IMR-90 (cell line): ENCODE data around the gene A4GNT. TPM values are rescaled to one million over a fixed set of nuclear protein-coding genes. Genes with fewer than 3 reads are reported as not detected.

Experiments
- ATAC-seq: fragments of 200-7000 bp; cut with Tn5 transposase; 2 replicates; pipeline ENCODE4 v1.9.1; 2020; ENCODE audit warnings: low read depth, mild to moderate bottlenecking, moderate library complexity
- BruUV-seq: library from RNA; stranded (reverse); fragments of 400-500 nt; replicated peaks from 2 replicates; lab custom pipeline; 2021; lab: Mats Ljungman, UMichigan
- CTCF ChIA-PET: fragments of 300-600 bp; formaldehyde crosslinking; extraction: SDS; loops from one replicate; lab custom pipeline; 2021; ENCODE audit warnings: antibody characterized with exemption; lab: Yijun Ruan, JAX
- POLR2A ChIA-PET: fragments of 300-600 bp; sonication (Branson Sonifier 250); formaldehyde crosslinking; loops from one replicate; lab custom pipeline; 2022; ENCODE audit warnings: antibody characterized with exemption; ENCODE audit not compliant: unreplicated experiment; lab: Charles Lee
- DNase-seq: peaks from one replicate; pipeline ENCODE4 v3.0.0; 2013
- H2AFZ ChIP-seq: replicated peaks from 2 replicates; pipeline ENCODE3; 2013; ENCODE audit warnings: low read length, mild to moderate bottlenecking; ENCODE audit not compliant: poor library complexity
- H2AK5ac ChIP-seq: 2 replicates; pipeline ENCODE4 v1.6.1; 2013; ENCODE audit warnings: low read depth, low read length, inconsistent platforms
- H2AK9ac ChIP-seq: replicated peaks from 2 replicates; pipeline ENCODE3; 2013; ENCODE audit warnings: mild to moderate bottlenecking, low read depth, low read length, moderate library complexity; ENCODE audit not compliant: poor library complexity
- H2BK120ac ChIP-seq: 2 replicates; pipeline ENCODE4 v1.6.1; 2013; ENCODE audit warnings: low read depth, low read length, inconsistent platforms
- H2BK15ac ChIP-seq: 3 replicates; pipeline ENCODE4 v1.6.1; 2013; ENCODE audit warnings: low read depth, low read length, inconsistent platforms
- H2BK20ac ChIP-seq: 2 replicates; pipeline ENCODE4 v1.6.1; 2013; ENCODE audit warnings: low read depth, mild to moderate bottlenecking, inconsistent platforms, low read length, moderate library complexity
- H2BK5ac ChIP-seq: 2 replicates; pipeline ENCODE4 v1.6.1; 2013; ENCODE audit warnings: mild to moderate bottlenecking, low read depth, low read length, inconsistent platforms; ENCODE audit not compliant: poor library complexity, severe bottlenecking
- H3K14ac ChIP-seq: replicated peaks from 2 replicates; pipeline ENCODE4 v1.6.1; 2013; ENCODE audit warnings: low read depth, low read length, inconsistent platforms
- H3K18ac ChIP-seq: 2 replicates; pipeline ENCODE4 v1.6.1; 2013; ENCODE audit warnings: low read depth, low read length, control low read depth
- H3K23ac ChIP-seq: 2 replicates; pipeline ENCODE4 v1.6.1; 2013; ENCODE audit warnings: low read depth, low read length, inconsistent platforms
- H3K27ac ChIP-seq: 2 replicates; pipeline ENCODE4 v1.5.1; 2013; ENCODE audit warnings: mild to moderate bottlenecking, control low read depth, low read length; ENCODE audit not compliant: insufficient read depth
- H3K27me3 ChIP-seq: 2 replicates; pipeline ENCODE4 v1.6.1; 2013; ENCODE audit warnings: low read length; ENCODE audit not compliant: control insufficient read depth, insufficient read depth
- H3K36me3 ChIP-seq: 2 replicates; pipeline ENCODE4 v1.6.1; 2013; ENCODE audit warnings: low read length, mixed read lengths; ENCODE audit not compliant: control insufficient read depth, insufficient read depth
- H3K4ac ChIP-seq: 2 replicates; pipeline ENCODE4 v1.6.1; 2013; ENCODE audit warnings: low read depth, low read length, inconsistent platforms
- H3K4me1 ChIP-seq: 2 replicates; pipeline ENCODE4 v1.6.1; 2013; ENCODE audit warnings: low read length, mixed read lengths; ENCODE audit not compliant: control insufficient read depth, insufficient read depth
- H3K4me2 ChIP-seq: 2 replicates; pipeline ENCODE4 v1.6.1; 2013; ENCODE audit warnings: low read depth, mild to moderate bottlenecking, control low read depth, low read length, moderate library complexity
- H3K4me3 ChIP-seq: 2 replicates; pipeline ENCODE4 v1.5.1; 2013; ENCODE audit warnings: low read depth, mild to moderate bottlenecking, control low read depth, low read length, moderate library complexity; ENCODE audit not compliant: insufficient read depth
- H3K56ac ChIP-seq: 2 replicates; pipeline ENCODE4 v1.6.1; 2013; ENCODE audit warnings: low read length, inconsistent platforms; ENCODE audit not compliant: insufficient read depth; ENCODE audit errors: extremely low read depth
- H3K79me1 ChIP-seq, 2 experiments: 2 replicates each; pipeline ENCODE4 v1.6.1; 2013; ENCODE audit warnings: low read length in 2 of 2, inconsistent platforms in 1 of 2, low read depth in 1 of 2
- H3K9ac ChIP-seq: 2 replicates; pipeline ENCODE4 v1.6.1; 2013; ENCODE audit warnings: low read depth, low read length, control low read depth
- H3K9me1 ChIP-seq: 2 replicates; pipeline ENCODE4 v1.6.1; 2013; ENCODE audit warnings: low read length, inconsistent platforms; ENCODE audit not compliant: insufficient read depth
- H3K9me3 ChIP-seq: 2 replicates; pipeline ENCODE4 v1.6.1; 2013; ENCODE audit warnings: low read length; ENCODE audit not compliant: control insufficient read depth, insufficient read depth
- H4K20me1 ChIP-seq: 2 replicates; pipeline ENCODE4 v1.6.1; 2013; ENCODE audit warnings: low read length, inconsistent platforms; ENCODE audit not compliant: insufficient read depth
- H4K5ac ChIP-seq: 2 replicates; pipeline ENCODE4 v1.6.1; 2013; ENCODE audit warnings: mild to moderate bottlenecking, low read depth, low read length, control low read depth
- H4K8ac ChIP-seq, 2 experiments: 2 replicates each; pipeline ENCODE4 v1.6.1; 2013; ENCODE audit warnings: low read depth in 2 of 2, low read length in 2 of 2, control low read depth in 1 of 2, inconsistent platforms in 1 of 2
- H4K91ac ChIP-seq: 2 replicates; pipeline ENCODE4 v1.6.1; 2013; ENCODE audit warnings: low read depth, low read length, inconsistent platforms; ENCODE audit not compliant: insufficient read depth
- BHLHE40 ChIP-seq: fragments of 150-350 bp; IDR thresholded peaks from 2 replicates; pipeline ENCODE4 v1.6.1; 2016; ENCODE audit warnings: mild to moderate bottlenecking, low read depth, low read length
- CEBPB ChIP-seq: IDR thresholded peaks from 2 replicates; pipeline ENCODE4 v1.6.1; 2012; ENCODE audit warnings: low read depth, low read length, improper control_type of control experiment
- CHD1 ChIP-seq: IDR thresholded peaks from 2 replicates; pipeline ENCODE4 v1.6.1; 2012; ENCODE audit warnings: low read depth, low read length, improper control_type of control experiment
- FOS ChIP-seq: fragments of 150-350 bp; IDR thresholded peaks from 2 replicates; pipeline ENCODE4 v1.6.1; 2016; ENCODE audit warnings: low read depth, low read length
- MAFK ChIP-seq: IDR thresholded peaks from 2 replicates; pipeline ENCODE4 v1.6.1; 2012; ENCODE audit warnings: low read depth, low read length, improper control_type of control experiment
- MAZ ChIP-seq: IDR thresholded peaks from 2 replicates; pipeline ENCODE4 v1.6.1; 2012; ENCODE audit warnings: low read depth, mild to moderate bottlenecking, low read length, improper control_type of control experiment, moderate library complexity, borderline replicate concordance
- MXI1 ChIP-seq: IDR thresholded peaks from 2 replicates; pipeline ENCODE4 v1.6.1; 2012; ENCODE audit warnings: low read depth, mild to moderate bottlenecking, low read length, moderate library complexity, borderline replicate concordance
- NFE2L2 ChIP-seq: fragments of 150-350 bp; IDR thresholded peaks from 2 replicates; pipeline ENCODE4 v1.6.1; 2016; ENCODE audit warnings: low read depth, mild to moderate bottlenecking, low read length
- POLR2A ChIP-seq: IDR thresholded peaks from 2 replicates; pipeline ENCODE4 v1.6.1; 2012; ENCODE audit warnings: mild to moderate bottlenecking, low read depth, low read length
- RAD21 ChIP-seq: IDR thresholded peaks from 2 replicates; pipeline ENCODE4 v1.6.1; 2012; ENCODE audit warnings: low read length, improper control_type of control experiment
- RCOR1 ChIP-seq: IDR thresholded peaks from 2 replicates; pipeline ENCODE4 v1.6.1; 2012; ENCODE audit warnings: mild to moderate bottlenecking, low read length, improper control_type of control experiment; ENCODE audit not compliant: insufficient replicate concordance
- RFX5 ChIP-seq: IDR thresholded peaks from 2 replicates; pipeline ENCODE4 v1.8.0; 2012; ENCODE audit warnings: low read depth, mild to moderate bottlenecking, low read length, moderate library complexity
- SMC3 ChIP-seq: fragments of 150-350 bp; IDR thresholded peaks from 2 replicates; pipeline ENCODE4 v1.6.1; 2016; ENCODE audit warnings: low read depth, mild to moderate bottlenecking, antibody characterized with exemption, low read length, moderate library complexity
- WGBS, 2 experiments: methylation state at CpG; one replicate each; pipeline versions ENCODE4 v1.1.5 to v1.1.7; 2013; ENCODE audit warnings: missing lambda C conversion rate in 2 of 2; ENCODE audit not compliant: insufficient read length in 1 of 2; ENCODE audit errors: extremely low coverage in 2 of 2; 5-methylcytosine and 5-hydroxymethylcytosine counted together
- dilution Hi-C: fragments of 300-500 bp; cut with HindIII; formaldehyde crosslinking; loops from one replicate; pipeline ENCODE4 v1.14.3; 2018; ENCODE audit warnings: low sequenced_read_pairs; ENCODE audit not compliant: unreplicated experiment
- in situ Hi-C: fragments of 300-500 bp; cut with MboI; formaldehyde crosslinking; loops from 3 replicates; pipeline ENCODE4 v1.14.3; 2019; ENCODE audit warnings: low sequenced_read_pairs, inconsistent platforms, mixed read lengths
- intact Hi-C: fragments of 100-400 bp; cut with micrococcal nuclease; formaldehyde crosslinking; loops from 2 replicates; pipeline ENCODE4 v1.10.0; 2022
- polyA plus RNA-seq, 3 experiments: library from polyadenylated mRNA; depleted of rRNA; stranded (reverse); fragments of >200 nt; gene quantifications; 2 replicates each; pipeline ENCODE4 v1.2.3, GENCODE V29; 2012; ENCODE audit warnings: low replicate concordance in 1 of 3
- total RNA-seq: library from RNA; depleted of rRNA; stranded (reverse); fragments of >200 nt; gene quantifications from 2 replicates; pipeline ENCODE4 v1.2.3, GENCODE V29; 2012
- TF ChIP-seq, protein P1 (sequence below): fragments of 150-350 bp; IDR thresholded peaks from 2 replicates; pipeline ENCODE4 v1.6.1; 2017; ENCODE audit warnings: mild to moderate bottlenecking, antibody characterized with exemption, low read length, low read depth
- TF ChIP-seq, protein P2 (sequence below): conservative IDR thresholded peaks from 2 replicates; pipeline ENCODE4 v1.5.1; 2012; ENCODE audit warnings: mild to moderate bottlenecking, low read depth, low read length, improper control_type of control experiment
- TF ChIP-seq, protein P3 (sequence below): fragments of 150-350 bp; IDR thresholded peaks from 2 replicates; pipeline ENCODE4 v1.6.1; 2016; ENCODE audit warnings: low read depth, mild to moderate bottlenecking, low read length, moderate library complexity, borderline replicate concordance

Gene A4GNT
- total and polyA plus RNA-seq, 2 of the 4 experiments (the other 2 are of a cell fraction) = not detected

DNA sequence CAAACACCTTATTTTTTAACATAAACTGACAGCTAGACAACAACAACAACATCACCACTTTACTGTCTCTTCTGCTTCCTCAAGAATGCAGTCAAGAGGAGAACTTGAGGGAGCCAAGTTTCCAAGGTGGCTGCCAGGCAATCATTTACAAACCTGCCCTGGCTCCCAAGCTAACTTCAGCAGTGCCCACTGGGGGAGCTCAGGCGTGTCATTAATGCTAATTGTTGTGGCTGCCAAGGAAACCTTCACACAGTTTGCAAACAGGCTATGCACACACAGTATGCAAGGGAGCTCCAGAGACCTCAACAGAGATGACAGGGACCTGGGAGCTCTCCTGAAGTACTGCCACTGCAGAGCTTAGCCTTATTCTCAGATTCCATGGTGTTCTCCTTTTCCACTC lies 18.9 kb downstream of the A4GNT start:
- Histone ChIP-seq H4K91ac (no peak overlapping the region), H3K9me3 (no peaks in the 10 kb centered on the region), H3K4ac (no peak overlapping the region; the same call in 1 of the 2 replicates), H3K36me3 (peaks cover 2% of the 10 kb centered on the region), H3K23ac (peak overlapping the region; percentile 83), H3K4me3 (no peak overlapping the region), H3K4me1 (peaks cover 5% of the 10 kb centered on the region), H2BK15ac (no peak overlapping the region), H3K9me1 (peaks cover 13% of the 10 kb centered on the region), H2AFZ (no peak overlapping the region), H3K9ac (0 out of 2 replicates have a peak overlapping the region, but pooled peaks have one; percentile 48), H2AK5ac (no peak overlapping the region), H3K56ac (no peak overlapping the region), H4K5ac (peak overlapping the region; percentile 29; the same call in 1 of the 2 replicates), H2AK9ac (no peak overlapping the region), H3K27me3 (no peaks in the 10 kb centered on the region), H3K4me2 (peak overlapping the region; percentile 39), H2BK120ac (no peak overlapping the region), H2BK5ac (no peak overlapping the region), H3K14ac (peak overlapping the region; percentile 86), H3K18ac (no peak overlapping the region), H2BK20ac (no peak overlapping the region), H4K20me1 (peaks cover 10% of the 10 kb centered on the region; the same call in 1 of the 2 replicates), H4K8ac (no peak overlapping the region), H3K79me1 (peaks cover 18 to 49% of the 10 kb centered on the region in 2 experiments), H3K27ac (0 out of 2 replicates have a peak overlapping the region, but pooled peaks have one; percentile 3)
- no CpG with 5 or more reads among the region's 1 CpG for WGBS, 2 experiments
- POLR2A ChIA-PET = no interaction called here
- DNase-seq = no peak
- TF ChIP-seq MAFK (no peak), SMC3 (no peak), MAZ (no peak), RAD21 (no peak), CHD1 (no peak), CEBPB (no peak), MXI1 (no peak), NFE2L2 (no peak), FOS (no peak), POLR2A (no peak), BHLHE40 (no peak), RCOR1 (no peak), RFX5 (no peak)
- TF ChIP-seq, protein P1, sequence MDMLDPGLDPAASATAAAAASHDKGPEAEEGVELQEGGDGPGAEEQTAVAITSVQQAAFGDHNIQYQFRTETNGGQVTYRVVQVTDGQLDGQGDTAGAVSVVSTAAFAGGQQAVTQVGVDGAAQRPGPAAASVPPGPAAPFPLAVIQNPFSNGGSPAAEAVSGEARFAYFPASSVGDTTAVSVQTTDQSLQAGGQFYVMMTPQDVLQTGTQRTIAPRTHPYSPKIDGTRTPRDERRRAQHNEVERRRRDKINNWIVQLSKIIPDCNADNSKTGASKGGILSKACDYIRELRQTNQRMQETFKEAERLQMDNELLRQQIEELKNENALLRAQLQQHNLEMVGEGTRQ = no peak
- TF ChIP-seq, protein P2, sequence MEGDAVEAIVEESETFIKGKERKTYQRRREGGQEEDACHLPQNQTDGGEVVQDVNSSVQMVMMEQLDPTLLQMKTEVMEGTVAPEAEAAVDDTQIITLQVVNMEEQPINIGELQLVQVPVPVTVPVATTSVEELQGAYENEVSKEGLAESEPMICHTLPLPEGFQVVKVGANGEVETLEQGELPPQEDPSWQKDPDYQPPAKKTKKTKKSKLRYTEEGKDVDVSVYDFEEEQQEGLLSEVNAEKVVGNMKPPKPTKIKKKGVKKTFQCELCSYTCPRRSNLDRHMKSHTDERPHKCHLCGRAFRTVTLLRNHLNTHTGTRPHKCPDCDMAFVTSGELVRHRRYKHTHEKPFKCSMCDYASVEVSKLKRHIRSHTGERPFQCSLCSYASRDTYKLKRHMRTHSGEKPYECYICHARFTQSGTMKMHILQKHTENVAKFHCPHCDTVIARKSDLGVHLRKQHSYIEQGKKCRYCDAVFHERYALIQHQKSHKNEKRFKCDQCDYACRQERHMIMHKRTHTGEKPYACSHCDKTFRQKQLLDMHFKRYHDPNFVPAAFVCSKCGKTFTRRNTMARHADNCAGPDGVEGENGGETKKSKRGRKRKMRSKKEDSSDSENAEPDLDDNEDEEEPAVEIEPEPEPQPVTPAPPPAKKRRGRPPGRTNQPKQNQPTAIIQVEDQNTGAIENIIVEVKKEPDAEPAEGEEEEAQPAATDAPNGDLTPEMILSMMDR = no peak
- TF ChIP-seq, protein P3, sequence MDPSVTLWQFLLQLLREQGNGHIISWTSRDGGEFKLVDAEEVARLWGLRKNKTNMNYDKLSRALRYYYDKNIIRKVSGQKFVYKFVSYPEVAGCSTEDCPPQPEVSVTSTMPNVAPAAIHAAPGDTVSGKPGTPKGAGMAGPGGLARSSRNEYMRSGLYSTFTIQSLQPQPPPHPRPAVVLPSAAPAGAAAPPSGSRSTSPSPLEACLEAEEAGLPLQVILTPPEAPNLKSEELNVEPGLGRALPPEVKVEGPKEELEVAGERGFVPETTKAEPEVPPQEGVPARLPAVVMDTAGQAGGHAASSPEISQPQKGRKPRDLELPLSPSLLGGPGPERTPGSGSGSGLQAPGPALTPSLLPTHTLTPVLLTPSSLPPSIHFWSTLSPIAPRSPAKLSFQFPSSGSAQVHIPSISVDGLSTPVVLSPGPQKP = no peak
- ATAC-seq = no peak
- in situ Hi-C loops (no loop called here), dilution Hi-C loops (no loop called here), intact Hi-C loops (no loop called here)
- CTCF ChIA-PET = interaction anchor here (0.6 to 1.3 kb wide), 2 partner anchors 12 to 851 kb away, joined by 5 to 6 read pairs; no protein-coding TSS in a partner anchor
- no TSS peak for BruUV-seq
